IMR-90 (cell line): ENCODE results near the gene RBP4. TPM values are rescaled to one million over a fixed set of nuclear protein-coding genes. Genes with fewer than 3 reads are reported as not detected.

Experiments used
- ATAC-seq: fragments of 200-7000 bp; cut with Tn5 transposase; 2 replicates; pipeline ENCODE4 v1.9.1; 2020; ENCODE audit warnings: low read depth, mild to moderate bottlenecking, moderate library complexity
- BruUV-seq: library from RNA; stranded (reverse); fragments of 400-500 nt; replicated peaks from 2 replicates; lab custom pipeline; 2021; lab: Mats Ljungman, UMichigan
- CTCF ChIA-PET: fragments of 300-600 bp; formaldehyde crosslinking; extraction: SDS; loops from one replicate; lab custom pipeline; 2021; ENCODE audit warnings: antibody characterized with exemption; lab: Yijun Ruan, JAX
- POLR2A ChIA-PET: fragments of 300-600 bp; sonication (Branson Sonifier 250); formaldehyde crosslinking; loops from one replicate; lab custom pipeline; 2022; ENCODE audit warnings: antibody characterized with exemption; ENCODE audit not compliant: unreplicated experiment; lab: Charles Lee
- DNase-seq: peaks from one replicate; pipeline ENCODE4 v3.0.0; 2013
- H2AFZ ChIP-seq: replicated peaks from 2 replicates; pipeline ENCODE3; 2013; ENCODE audit warnings: low read length, mild to moderate bottlenecking; ENCODE audit not compliant: poor library complexity
- H2AK5ac ChIP-seq: 2 replicates; pipeline ENCODE4 v1.6.1; 2013; ENCODE audit warnings: low read depth, low read length, inconsistent platforms
- H2AK9ac ChIP-seq: replicated peaks from 2 replicates; pipeline ENCODE3; 2013; ENCODE audit warnings: mild to moderate bottlenecking, low read depth, low read length, moderate library complexity; ENCODE audit not compliant: poor library complexity
- H2BK120ac ChIP-seq: 2 replicates; pipeline ENCODE4 v1.6.1; 2013; ENCODE audit warnings: low read depth, low read length, inconsistent platforms
- H2BK15ac ChIP-seq: 3 replicates; pipeline ENCODE4 v1.6.1; 2013; ENCODE audit warnings: low read depth, low read length, inconsistent platforms
- H2BK20ac ChIP-seq: 2 replicates; pipeline ENCODE4 v1.6.1; 2013; ENCODE audit warnings: low read depth, mild to moderate bottlenecking, inconsistent platforms, low read length, moderate library complexity
- H2BK5ac ChIP-seq: 2 replicates; pipeline ENCODE4 v1.6.1; 2013; ENCODE audit warnings: mild to moderate bottlenecking, low read depth, low read length, inconsistent platforms; ENCODE audit not compliant: poor library complexity, severe bottlenecking
- H3K14ac ChIP-seq: replicated peaks from 2 replicates; pipeline ENCODE4 v1.6.1; 2013; ENCODE audit warnings: low read depth, low read length, inconsistent platforms
- H3K18ac ChIP-seq: 2 replicates; pipeline ENCODE4 v1.6.1; 2013; ENCODE audit warnings: low read depth, low read length, control low read depth
- H3K23ac ChIP-seq: 2 replicates; pipeline ENCODE4 v1.6.1; 2013; ENCODE audit warnings: low read depth, low read length, inconsistent platforms
- H3K27ac ChIP-seq: 2 replicates; pipeline ENCODE4 v1.5.1; 2013; ENCODE audit warnings: mild to moderate bottlenecking, control low read depth, low read length; ENCODE audit not compliant: insufficient read depth
- H3K27me3 ChIP-seq: 2 replicates; pipeline ENCODE4 v1.6.1; 2013; ENCODE audit warnings: low read length; ENCODE audit not compliant: control insufficient read depth, insufficient read depth
- H3K36me3 ChIP-seq: 2 replicates; pipeline ENCODE4 v1.6.1; 2013; ENCODE audit warnings: low read length, mixed read lengths; ENCODE audit not compliant: control insufficient read depth, insufficient read depth
- H3K4ac ChIP-seq: 2 replicates; pipeline ENCODE4 v1.6.1; 2013; ENCODE audit warnings: low read depth, low read length, inconsistent platforms
- H3K4me1 ChIP-seq: 2 replicates; pipeline ENCODE4 v1.6.1; 2013; ENCODE audit warnings: low read length, mixed read lengths; ENCODE audit not compliant: control insufficient read depth, insufficient read depth
- H3K4me2 ChIP-seq: 2 replicates; pipeline ENCODE4 v1.6.1; 2013; ENCODE audit warnings: low read depth, mild to moderate bottlenecking, control low read depth, low read length, moderate library complexity
- H3K4me3 ChIP-seq: 2 replicates; pipeline ENCODE4 v1.5.1; 2013; ENCODE audit warnings: low read depth, mild to moderate bottlenecking, control low read depth, low read length, moderate library complexity; ENCODE audit not compliant: insufficient read depth
- H3K56ac ChIP-seq: 2 replicates; pipeline ENCODE4 v1.6.1; 2013; ENCODE audit warnings: low read length, inconsistent platforms; ENCODE audit not compliant: insufficient read depth; ENCODE audit errors: extremely low read depth
- H3K79me1 ChIP-seq, 2 experiments: 2 replicates each; pipeline ENCODE4 v1.6.1; 2013; ENCODE audit warnings: low read length in 2 of 2, inconsistent platforms in 1 of 2, low read depth in 1 of 2
- H3K9ac ChIP-seq: 2 replicates; pipeline ENCODE4 v1.6.1; 2013; ENCODE audit warnings: low read depth, low read length, control low read depth
- H3K9me1 ChIP-seq: 2 replicates; pipeline ENCODE4 v1.6.1; 2013; ENCODE audit warnings: low read length, inconsistent platforms; ENCODE audit not compliant: insufficient read depth
- H3K9me3 ChIP-seq: 2 replicates; pipeline ENCODE4 v1.6.1; 2013; ENCODE audit warnings: low read length; ENCODE audit not compliant: control insufficient read depth, insufficient read depth
- H4K20me1 ChIP-seq: 2 replicates; pipeline ENCODE4 v1.6.1; 2013; ENCODE audit warnings: low read length, inconsistent platforms; ENCODE audit not compliant: insufficient read depth
- H4K5ac ChIP-seq: 2 replicates; pipeline ENCODE4 v1.6.1; 2013; ENCODE audit warnings: mild to moderate bottlenecking, low read depth, low read length, control low read depth
- H4K8ac ChIP-seq, 2 experiments: 2 replicates each; pipeline ENCODE4 v1.6.1; 2013; ENCODE audit warnings: low read depth in 2 of 2, low read length in 2 of 2, control low read depth in 1 of 2, inconsistent platforms in 1 of 2
- H4K91ac ChIP-seq: 2 replicates; pipeline ENCODE4 v1.6.1; 2013; ENCODE audit warnings: low read depth, low read length, inconsistent platforms; ENCODE audit not compliant: insufficient read depth
- BHLHE40 ChIP-seq: fragments of 150-350 bp; IDR thresholded peaks from 2 replicates; pipeline ENCODE4 v1.6.1; 2016; ENCODE audit warnings: mild to moderate bottlenecking, low read depth, low read length
- CEBPB ChIP-seq: IDR thresholded peaks from 2 replicates; pipeline ENCODE4 v1.6.1; 2012; ENCODE audit warnings: low read depth, low read length, improper control_type of control experiment
- CHD1 ChIP-seq: IDR thresholded peaks from 2 replicates; pipeline ENCODE4 v1.6.1; 2012; ENCODE audit warnings: low read depth, low read length, improper control_type of control experiment
- FOS ChIP-seq: fragments of 150-350 bp; IDR thresholded peaks from 2 replicates; pipeline ENCODE4 v1.6.1; 2016; ENCODE audit warnings: low read depth, low read length
- MAFK ChIP-seq: IDR thresholded peaks from 2 replicates; pipeline ENCODE4 v1.6.1; 2012; ENCODE audit warnings: low read depth, low read length, improper control_type of control experiment
- MAZ ChIP-seq: IDR thresholded peaks from 2 replicates; pipeline ENCODE4 v1.6.1; 2012; ENCODE audit warnings: low read depth, mild to moderate bottlenecking, low read length, improper control_type of control experiment, moderate library complexity, borderline replicate concordance
- MXI1 ChIP-seq: IDR thresholded peaks from 2 replicates; pipeline ENCODE4 v1.6.1; 2012; ENCODE audit warnings: low read depth, mild to moderate bottlenecking, low read length, moderate library complexity, borderline replicate concordance
- NFE2L2 ChIP-seq: fragments of 150-350 bp; IDR thresholded peaks from 2 replicates; pipeline ENCODE4 v1.6.1; 2016; ENCODE audit warnings: low read depth, mild to moderate bottlenecking, low read length
- RAD21 ChIP-seq: IDR thresholded peaks from 2 replicates; pipeline ENCODE4 v1.6.1; 2012; ENCODE audit warnings: low read length, improper control_type of control experiment
- RCOR1 ChIP-seq: IDR thresholded peaks from 2 replicates; pipeline ENCODE4 v1.6.1; 2012; ENCODE audit warnings: mild to moderate bottlenecking, low read length, improper control_type of control experiment; ENCODE audit not compliant: insufficient replicate concordance
- RFX5 ChIP-seq: IDR thresholded peaks from 2 replicates; pipeline ENCODE4 v1.8.0; 2012; ENCODE audit warnings: low read depth, mild to moderate bottlenecking, low read length, moderate library complexity
- SMC3 ChIP-seq: fragments of 150-350 bp; IDR thresholded peaks from 2 replicates; pipeline ENCODE4 v1.6.1; 2016; ENCODE audit warnings: low read depth, mild to moderate bottlenecking, antibody characterized with exemption, low read length, moderate library complexity
- WGBS, 2 experiments: methylation state at CpG; one replicate each; pipeline versions ENCODE4 v1.1.5 to v1.1.7; 2013; ENCODE audit warnings: missing lambda C conversion rate in 2 of 2; ENCODE audit not compliant: insufficient read length in 1 of 2; ENCODE audit errors: extremely low coverage in 2 of 2; 5-methylcytosine and 5-hydroxymethylcytosine counted together
- dilution Hi-C: fragments of 300-500 bp; cut with HindIII; formaldehyde crosslinking; loops from one replicate; pipeline ENCODE4 v1.14.3; 2018; ENCODE audit warnings: low sequenced_read_pairs; ENCODE audit not compliant: unreplicated experiment
- in situ Hi-C: fragments of 300-500 bp; cut with MboI; formaldehyde crosslinking; loops from 3 replicates; pipeline ENCODE4 v1.14.3; 2019; ENCODE audit warnings: low sequenced_read_pairs, inconsistent platforms, mixed read lengths
- intact Hi-C: fragments of 100-400 bp; cut with micrococcal nuclease; formaldehyde crosslinking; loops from 2 replicates; pipeline ENCODE4 v1.10.0; 2022
- polyA plus RNA-seq, 3 experiments: library from polyadenylated mRNA; depleted of rRNA; stranded (reverse); fragments of >200 nt; gene quantifications; 2 replicates each; pipeline ENCODE4 v1.2.3, GENCODE V29; 2012; ENCODE audit warnings: low replicate concordance in 1 of 3
- total RNA-seq: library from RNA; depleted of rRNA; stranded (reverse); fragments of >200 nt; gene quantifications from 2 replicates; pipeline ENCODE4 v1.2.3, GENCODE V29; 2012
- TF ChIP-seq, protein P1 (sequence below): fragments of 150-350 bp; IDR thresholded peaks from 2 replicates; pipeline ENCODE4 v1.6.1; 2017; ENCODE audit warnings: mild to moderate bottlenecking, antibody characterized with exemption, low read length, low read depth

RBP4 gene
- total and polyA plus RNA-seq, 2 of the 4 experiments (the other 2 are of a cell fraction), result not detected

DNA sequence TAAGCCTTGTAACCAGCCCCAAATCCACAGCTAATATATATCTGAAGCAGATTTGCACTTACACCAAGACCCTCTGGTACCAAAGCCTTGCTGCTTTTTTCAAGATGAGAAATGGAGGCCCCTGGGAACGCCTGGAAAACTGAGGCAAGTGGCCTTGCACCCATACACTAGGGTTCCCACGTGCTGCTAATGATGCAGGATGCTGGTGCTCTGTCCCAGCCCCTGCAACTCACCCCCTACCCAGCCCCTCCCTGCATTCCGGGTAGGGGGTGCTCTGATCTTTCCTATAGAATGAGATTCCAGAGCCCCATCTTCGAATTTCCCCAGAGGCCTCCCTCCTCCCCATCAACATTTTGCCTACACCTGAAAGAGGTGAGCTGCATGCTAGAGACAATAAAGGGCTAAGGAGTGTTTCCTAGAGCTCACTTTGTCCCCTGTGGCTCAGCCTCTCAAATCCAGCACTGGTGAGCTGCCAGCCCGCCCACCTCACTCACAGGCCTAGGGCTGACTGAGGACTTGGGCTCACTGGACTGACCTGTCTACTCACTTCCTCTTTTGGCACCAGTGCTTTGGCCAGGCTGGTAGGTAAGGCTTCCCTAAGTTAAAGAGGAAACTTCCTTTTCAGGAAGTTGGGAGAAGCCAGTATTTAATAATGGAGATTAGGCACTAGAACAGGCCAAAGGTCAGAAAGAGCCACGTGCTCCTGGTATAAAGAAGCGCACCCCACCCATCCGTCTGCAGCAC lies 9.8 kb downstream of the RBP4 start:
- Histone ChIP-seq H3K36me3 (no peaks in the 10 kb centered on the region), H3K4me2 (no peak overlapping the region), H3K9me1 (no peaks in the 10 kb centered on the region), H3K56ac (no peak overlapping the region), H4K8ac (no peak overlapping the region), H4K20me1 (no peaks in the 10 kb centered on the region), H3K9me3 (no peaks in the 10 kb centered on the region), H3K4me1 (no peaks in the 10 kb centered on the region), H2BK20ac (no peak overlapping the region), H3K4ac (no peak overlapping the region), H2AFZ (no peak overlapping the region), H2BK5ac (no peak overlapping the region), H3K23ac (no peak overlapping the region), H3K14ac (no peak overlapping the region), H2AK9ac (no peak overlapping the region), H3K27ac (no peak overlapping the region), H3K4me3 (no peak overlapping the region), H3K9ac (no peak overlapping the region), H4K5ac (no peak overlapping the region), H2AK5ac (no peak overlapping the region), H3K79me1 (no peaks in the 10 kb centered on the region), H2BK15ac (no peak overlapping the region), H3K27me3 (peaks cover 27% of the 10 kb centered on the region), H4K91ac (no peak overlapping the region), H2BK120ac (no peak overlapping the region), H3K18ac (no peak overlapping the region)
- intact Hi-C loops (no loop called here), dilution Hi-C loops (no loop called here), in situ Hi-C loops (no loop called here)
- ATAC-seq, result no peak
- no peak for DNase-seq
- ChIA-PET CTCF (interaction anchor here (1.2 kb wide), 1 partner anchor 40 kb away, joined by 3 read pairs; no protein-coding TSS in a partner anchor), POLR2A (no interaction called here)
- WGBS, 2 experiments, result 17% methylated on average over 1 of the region's 8 CpGs; no CpG with 5 or more reads in 1 of the 2 experiments
- BruUV-seq, result no TSS peak
- TF ChIP-seq, protein P1, sequence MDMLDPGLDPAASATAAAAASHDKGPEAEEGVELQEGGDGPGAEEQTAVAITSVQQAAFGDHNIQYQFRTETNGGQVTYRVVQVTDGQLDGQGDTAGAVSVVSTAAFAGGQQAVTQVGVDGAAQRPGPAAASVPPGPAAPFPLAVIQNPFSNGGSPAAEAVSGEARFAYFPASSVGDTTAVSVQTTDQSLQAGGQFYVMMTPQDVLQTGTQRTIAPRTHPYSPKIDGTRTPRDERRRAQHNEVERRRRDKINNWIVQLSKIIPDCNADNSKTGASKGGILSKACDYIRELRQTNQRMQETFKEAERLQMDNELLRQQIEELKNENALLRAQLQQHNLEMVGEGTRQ, result no peak
- no peak for TF ChIP-seq BHLHE40
- TF ChIP-seq CHD1, result no peak
- no peak for TF ChIP-seq NFE2L2
- TF ChIP-seq MXI1, result no peak
- no peak for TF ChIP-seq MAZ
- no peak for TF ChIP-seq CEBPB
- TF ChIP-seq RCOR1, result no peak
- no peak for TF ChIP-seq MAFK
- no peak for TF ChIP-seq RAD21
- TF ChIP-seq RFX5, result no peak
- TF ChIP-seq FOS, result no peak
- TF ChIP-seq SMC3, result no peak
